Lower lobe of right lung (tissue), 2 donors: ENCODE data around the gene RTBDN. TPM values are rescaled to one million over a fixed set of nuclear protein-coding genes. Genes with fewer than 3 reads are reported as not detected.

Source experiments
- ATAC-seq, 2 donors: fragments of 200-7000 bp; cut with Tn5 transposase; one replicate each; pipeline ENCODE4 v1.9.1; 2020 to 2022; ENCODE audit warnings: mild to moderate bottlenecking in 2 of 2, moderate library complexity in 2 of 2
- DNase-seq: peaks from one replicate; pipeline ENCODE4 v3.0.0-alpha.2; 2020
- H3K27ac ChIP-seq: fragments of 200-600 bp; one replicate; pipeline ENCODE4 v1.8.0; 2022
- H3K27me3 ChIP-seq: fragments of 200-600 bp; one replicate; pipeline ENCODE4 v1.8.0; 2022; ENCODE audit warnings: low read depth
- H3K36me3 ChIP-seq: fragments of 200-600 bp; one replicate; pipeline ENCODE4 v1.8.0; 2022; ENCODE audit warnings: mild to moderate bottlenecking
- H3K4me1 ChIP-seq: fragments of 200-600 bp; one replicate; pipeline ENCODE4 v1.8.0; 2022
- H3K4me3 ChIP-seq: fragments of 200-600 bp; one replicate; pipeline ENCODE4 v1.8.0; 2022; ENCODE audit warnings: mild to moderate bottlenecking
- H3K9me3 ChIP-seq: fragments of 200-600 bp; one replicate; pipeline ENCODE4 v1.8.0; 2022
- intact Hi-C: fragments of 100-400 bp; cut with DNase I; formaldehyde crosslinking; loops from one replicate; pipeline ENCODE4 v1.11.0; 2022
- total RNA-seq: library from RNA; stranded (reverse); fragmentation: NEBNext Ultra II Directional; extraction: Animal tissue kit (Norgen Biotek cat#: 25700); gene quantifications from one replicate; pipeline ENCODE4 v1.2.1, GENCODE V29; 2021
- TF ChIP-seq, protein P1 (sequence below): fragments of 200-600 bp; IDR thresholded peaks from one replicate; pipeline ENCODE4 v1.8.0; 2022; ENCODE audit warnings: antibody characterized with exemption, mild to moderate bottlenecking
- donor health status: DM: no; HTN: yes; CAD: no; lungs with severe emphysema.

Gene RTBDN
- total RNA-seq, 1 donor from 2014 or later, result not detected

DNA sequence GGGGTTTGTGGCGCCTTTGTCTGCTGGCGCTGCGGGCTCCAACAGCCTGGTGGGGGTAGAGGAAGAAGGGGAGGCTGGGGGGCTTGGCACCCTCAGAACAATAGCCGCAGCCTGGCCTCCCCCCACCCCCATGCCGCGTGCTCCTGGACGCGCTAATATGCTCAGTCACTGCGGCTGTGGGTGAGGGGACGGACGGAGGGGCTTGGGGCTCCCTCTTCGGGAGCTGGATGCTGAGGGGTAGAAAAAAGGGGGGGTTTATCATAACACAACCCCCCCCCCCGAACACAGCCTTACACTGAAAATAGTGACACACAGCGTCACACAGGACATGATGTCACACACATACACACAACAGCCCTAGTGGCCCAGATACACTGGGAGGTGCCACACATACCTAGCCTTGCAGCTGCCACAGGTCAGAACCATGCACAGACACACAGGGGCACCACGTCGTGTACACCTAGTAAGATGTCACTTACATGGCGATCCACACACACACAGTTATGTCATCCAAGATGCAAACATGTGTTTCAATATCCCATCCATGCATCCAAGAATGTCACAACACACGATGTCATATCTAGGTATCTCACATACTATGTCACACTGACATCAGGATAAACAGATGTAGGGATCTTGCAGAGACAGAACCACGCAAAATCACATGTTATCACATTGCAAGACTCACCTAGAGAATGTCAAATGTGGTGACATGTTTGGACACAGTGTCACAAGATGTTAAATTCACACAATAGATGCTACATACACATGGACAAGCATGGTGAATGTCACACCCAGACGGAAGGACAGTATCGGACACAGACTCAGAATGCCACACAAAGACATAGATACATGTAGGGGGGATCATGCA lies 4.7 kb upstream of the RTBDN start:
- Histone ChIP-seq H3K27me3 (peaks cover 87% of the 10 kb centered on the region), H3K9me3 (no peaks in the 10 kb centered on the region), H3K4me1 (peaks cover 19% of the 10 kb centered on the region), H3K36me3 (no peaks in the 10 kb centered on the region), H3K27ac (no peak overlapping the region), H3K4me3 (peak overlapping the region; percentile 35)
- TF ChIP-seq, protein P1, sequence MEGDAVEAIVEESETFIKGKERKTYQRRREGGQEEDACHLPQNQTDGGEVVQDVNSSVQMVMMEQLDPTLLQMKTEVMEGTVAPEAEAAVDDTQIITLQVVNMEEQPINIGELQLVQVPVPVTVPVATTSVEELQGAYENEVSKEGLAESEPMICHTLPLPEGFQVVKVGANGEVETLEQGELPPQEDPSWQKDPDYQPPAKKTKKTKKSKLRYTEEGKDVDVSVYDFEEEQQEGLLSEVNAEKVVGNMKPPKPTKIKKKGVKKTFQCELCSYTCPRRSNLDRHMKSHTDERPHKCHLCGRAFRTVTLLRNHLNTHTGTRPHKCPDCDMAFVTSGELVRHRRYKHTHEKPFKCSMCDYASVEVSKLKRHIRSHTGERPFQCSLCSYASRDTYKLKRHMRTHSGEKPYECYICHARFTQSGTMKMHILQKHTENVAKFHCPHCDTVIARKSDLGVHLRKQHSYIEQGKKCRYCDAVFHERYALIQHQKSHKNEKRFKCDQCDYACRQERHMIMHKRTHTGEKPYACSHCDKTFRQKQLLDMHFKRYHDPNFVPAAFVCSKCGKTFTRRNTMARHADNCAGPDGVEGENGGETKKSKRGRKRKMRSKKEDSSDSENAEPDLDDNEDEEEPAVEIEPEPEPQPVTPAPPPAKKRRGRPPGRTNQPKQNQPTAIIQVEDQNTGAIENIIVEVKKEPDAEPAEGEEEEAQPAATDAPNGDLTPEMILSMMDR, result no peak
- ATAC-seq (no peak), DNase-seq (no peak)
- intact Hi-C loops, result no loop called here

DNA sequence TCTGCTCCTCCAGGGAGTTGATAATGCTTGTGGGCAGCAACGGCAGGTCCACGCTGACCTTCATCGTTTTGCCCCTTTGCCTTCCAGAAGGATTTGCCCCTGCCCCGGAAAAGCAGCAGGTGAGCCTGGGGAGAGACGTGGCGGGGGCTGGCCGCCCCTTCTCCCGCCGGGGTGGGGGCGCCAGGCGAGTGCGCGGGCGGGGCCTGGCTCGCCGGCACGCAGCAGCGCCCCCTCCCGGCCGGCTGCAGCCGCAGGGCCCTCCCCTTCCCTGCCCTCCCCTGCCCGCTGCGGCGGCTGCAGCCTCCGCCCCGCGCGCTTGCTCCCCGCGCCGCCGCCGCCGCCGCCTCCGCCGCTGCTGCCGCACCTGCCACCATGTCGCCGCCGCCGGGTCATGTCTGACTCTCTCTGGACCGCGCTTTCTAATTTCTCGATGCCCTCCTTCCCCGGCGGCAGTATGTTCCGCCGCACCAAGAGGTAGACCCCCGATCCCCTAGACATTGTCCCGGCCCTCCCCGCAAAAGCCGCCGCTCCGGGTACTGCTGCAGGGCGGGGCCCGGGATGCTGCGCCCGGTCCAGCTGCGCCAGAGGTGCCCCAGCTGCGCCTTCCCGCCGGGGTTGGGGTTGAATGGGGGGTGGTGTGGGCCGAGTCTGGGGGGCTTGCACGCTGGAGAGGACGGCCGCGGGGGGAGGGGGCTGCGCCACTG lies 4.0 kb upstream of the RTBDN start, which contains the start of gene MAST1:
TSS of gene MAST1 (plus strand) at position 334 of the 704 bp plus-strand sequence. CDS start at position 392, 58 bp downstream.
- Histone ChIP-seq H3K27me3 (peaks cover 89% of the 10 kb centered on the region), H3K4me3 (peak within 1 kb of the TSS; percentile 35), H3K36me3 (no peaks in the 10 kb centered on the region), H3K27ac (no peak within 1 kb of the TSS), H3K4me1 (peaks cover 25% of the 10 kb centered on the region), H3K9me3 (no peaks in the 10 kb centered on the region)
- TF ChIP-seq, protein P1, result peak; percentile 34
- intact Hi-C loops, result no loop called here
- ATAC-seq (peak; percentile 63 to 66), DNase-seq (peak; percentile 47)

DNA sequence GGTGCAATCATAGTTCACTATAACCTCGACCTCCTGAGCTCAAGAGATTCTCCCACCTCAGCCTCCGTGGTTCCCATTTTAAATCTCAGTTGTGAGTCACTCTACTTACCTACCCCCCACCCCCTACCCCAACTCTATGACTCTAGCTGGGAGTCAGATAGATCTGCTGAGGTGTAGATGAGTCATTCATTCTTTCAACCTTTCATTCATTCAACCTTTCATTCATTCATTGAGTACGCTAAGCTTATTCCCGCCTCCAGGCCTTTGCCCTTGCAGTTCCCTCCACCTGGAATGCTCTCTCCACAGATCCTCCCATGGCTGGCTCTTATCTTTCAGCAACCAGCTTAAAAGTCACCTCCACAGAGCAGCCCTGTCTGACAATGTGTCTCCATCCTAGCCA lies 2.8 kb upstream of the RTBDN start:
- H3K27ac ChIP-seq, result no peak overlapping the region
- peaks cover 92% of the 10 kb centered on the region for H3K27me3 ChIP-seq
- peaks cover 28% of the 10 kb centered on the region for H3K4me1 ChIP-seq
- H3K9me3 ChIP-seq, result no peaks in the 10 kb centered on the region
- DNase-seq (no peak), ATAC-seq (no peak)
- intact Hi-C loops, result no loop called here
- H3K4me3 ChIP-seq, result no peak overlapping the region
- TF ChIP-seq, protein P1, result no peak
- H3K36me3 ChIP-seq, result no peaks in the 10 kb centered on the region

DNA sequence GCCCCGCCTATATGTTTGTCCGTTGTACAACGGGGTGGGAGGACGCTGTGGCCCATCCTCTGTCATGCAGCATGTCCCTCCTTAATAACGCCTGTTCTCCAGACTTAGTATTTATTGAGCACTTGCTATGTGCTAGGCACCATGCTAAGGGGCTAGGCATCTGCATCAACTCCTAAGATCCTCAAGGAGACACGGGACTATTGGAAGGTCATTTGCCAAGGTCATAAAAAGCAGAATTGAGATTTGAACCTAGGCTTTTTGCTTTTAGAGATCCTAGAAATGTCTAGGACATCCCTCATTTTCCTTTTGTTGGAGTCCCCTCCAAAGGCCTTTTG lies 2.1 kb upstream of the RTBDN start:
- Histone ChIP-seq H3K4me1 (peaks cover 28% of the 10 kb centered on the region), H3K27me3 (peaks cover 92% of the 10 kb centered on the region), H3K36me3 (no peaks in the 10 kb centered on the region), H3K9me3 (no peaks in the 10 kb centered on the region), H3K4me3 (no peak overlapping the region), H3K27ac (no peak overlapping the region)
- intact Hi-C loops, result no loop called here
- TF ChIP-seq, protein P1, result no peak
- no peak for DNase-seq
- no peak for ATAC-seq

DNA sequence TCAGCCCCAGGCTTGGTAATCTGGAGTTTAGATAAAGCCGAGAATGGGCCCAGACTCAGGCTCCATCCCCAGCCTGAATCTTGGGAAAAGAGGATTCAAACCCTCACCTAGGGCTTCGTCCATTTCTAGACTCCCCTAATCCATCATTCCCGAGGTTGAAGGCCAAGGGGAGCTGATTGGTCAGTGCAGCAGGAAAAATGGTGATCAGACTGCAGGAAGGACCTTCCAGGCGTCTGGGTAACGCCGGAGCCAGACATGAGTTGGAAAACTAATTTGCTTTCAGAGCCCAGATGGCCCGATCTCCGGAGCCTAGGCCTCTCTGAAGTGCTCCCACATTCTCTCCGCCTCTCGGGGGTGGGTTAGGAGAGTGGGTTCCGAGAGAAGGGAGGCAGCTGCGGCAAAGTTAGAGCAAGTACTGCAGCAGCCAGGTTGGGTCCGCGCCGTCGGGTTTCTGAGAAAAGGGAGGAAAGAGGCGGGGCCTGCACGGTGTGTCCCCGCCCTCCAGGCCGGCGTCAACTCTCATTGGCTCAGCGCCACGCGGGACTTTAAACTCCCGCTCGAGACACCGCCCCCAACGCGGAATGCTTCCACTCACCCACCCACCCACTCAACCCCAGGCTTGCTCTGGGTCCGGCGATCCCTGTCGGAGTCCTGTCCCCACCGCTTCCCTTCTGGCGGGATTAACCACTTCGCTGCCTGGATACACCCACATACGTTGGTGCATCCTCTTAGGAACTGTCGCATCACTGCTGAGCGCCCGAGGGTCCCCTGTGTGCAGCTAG lies 788 bp upstream of the RTBDN start:
- intact Hi-C loops, result no loop called here
- H3K9me3 ChIP-seq, result no peaks in the 10 kb centered on the region
- TF ChIP-seq, protein P1, result no peak
- DNase-seq (peak; percentile 57), ATAC-seq (peak in 1 of 2 donors; percentile 2)
- H3K36me3 ChIP-seq, result no peaks in the 10 kb centered on the region
- no peak overlapping the region for H3K27ac ChIP-seq
- no peak overlapping the region for H3K4me3 ChIP-seq
- peaks cover 18% of the 10 kb centered on the region for H3K4me1 ChIP-seq
- H3K27me3 ChIP-seq, result peaks cover 90% of the 10 kb centered on the region
